B cell (primary cell): Measurements from ENCODE around the gene FBXL14. TPM values are rescaled to one million over a fixed set of nuclear protein-coding genes. Genes with fewer than 3 reads are reported as not detected.

ENCODE experiments used
- ATAC-seq: fragments of 200-7000 bp; cut with Tn5 transposase; one replicate; pipeline ENCODE4 v1.10.0; 2021; ENCODE audit warnings: low read depth, mild to moderate bottlenecking, moderate number of reproducible peaks, moderate library complexity
- CTCF ChIA-PET: fragments of 350-600 bp; sonication (Branson Sonifier 250); formaldehyde crosslinking; loops from one replicate; lab custom pipeline; 2021; ENCODE audit warnings: antibody characterized with exemption, inconsistent platforms; lab: Charles Lee
- POLR2A ChIA-PET: fragments of 350-600 bp; sonication (Branson Sonifier 250); formaldehyde crosslinking; loops from one replicate; lab custom pipeline; 2021; ENCODE audit warnings: antibody characterized with exemption; lab: Charles Lee
- DNase-seq: peaks from one replicate; pipeline ENCODE4 v3.0.0; 2013
- H2AFZ ChIP-seq: 2 replicates; pipeline ENCODE4 v1.6.1; 2012; ENCODE audit warnings: mild to moderate bottlenecking, low read depth, low read length; ENCODE audit not compliant: insufficient read depth, poor library complexity, severe bottlenecking
- H3K27ac ChIP-seq, 2 donors: 1 replicate in 1 of 2; 2 replicates in 1 of 2; pipeline ENCODE4 v1.5.1; 2012 to 2013; ENCODE audit warnings: low read length in 2 of 2, mild to moderate bottlenecking in 2 of 2, moderate library complexity in 1 of 2
- H3K27me3 ChIP-seq, 4 experiments: fragments of 200-600 bp in 1 of 4; sonication (generic) in 1 of 4; replicated peaks in 1 of 4; 1 replicate in 2 of 4; 2 replicates in 2 of 4; pipeline versions ENCODE4 v1.6.1 to v1.7.0; 2013 to 2016; ENCODE audit warnings: low read length in 3 of 4, mild to moderate bottlenecking in 2 of 4, mixed read lengths in 1 of 4, moderate library complexity in 1 of 4; ENCODE audit not compliant: insufficient read depth in 4 of 4, control insufficient read depth in 3 of 4; ENCODE audit errors: control extremely low read depth in 1 of 4
- H3K36me3 ChIP-seq, 2 experiments: replicated peaks in 1 of 2; 1 replicate in 1 of 2; 2 replicates in 1 of 2; pipeline versions ENCODE4 v1.6.1 to v1.7.1; 2013; ENCODE audit warnings: low read length in 1 of 2; ENCODE audit not compliant: insufficient read depth in 2 of 2, control insufficient read depth in 1 of 2; ENCODE audit errors: control extremely low read depth in 1 of 2, extremely low read depth in 1 of 2
- H3K4me1 ChIP-seq, 2 donors: fragments of 200-600 bp in 1 of 2; sonication (generic) in 1 of 2; 1 replicate in 1 of 2; 2 replicates in 1 of 2; pipeline versions ENCODE4 v1.5.1 to v1.6.1; 2013 to 2017; ENCODE audit warnings: low read length in 2 of 2; ENCODE audit not compliant: control insufficient read depth in 2 of 2, insufficient read depth in 2 of 2
- H3K4me2 ChIP-seq: replicated peaks from 2 replicates; pipeline ENCODE3; 2012; ENCODE audit warnings: mild to moderate bottlenecking, low read depth, low read length; ENCODE audit not compliant: poor library complexity, severe bottlenecking
- H3K4me3 ChIP-seq, 5 experiments: fragments of 200-600 bp in 1 of 5; sonication (generic) in 1 of 5; 1 replicate in 3 of 5; 2 replicates in 2 of 5; pipeline versions ENCODE4 v1.5.1 to v1.7.0; 2011 to 2016; ENCODE audit warnings: low read length in 4 of 5, mild to moderate bottlenecking in 4 of 5, low read depth in 2 of 5, control low read depth in 1 of 5, moderate library complexity in 1 of 5; ENCODE audit not compliant: insufficient read depth in 1 of 5; ENCODE audit errors: control extremely low read depth in 1 of 5, extremely low read depth in 1 of 5
- H3K79me2 ChIP-seq: fragments of 200-600 bp; sonication (generic); one replicate; pipeline ENCODE4 v1.6.0; 2016; ENCODE audit warnings: low read length; ENCODE audit not compliant: control insufficient read depth, insufficient read depth
- H3K9ac ChIP-seq: fragments of 200-600 bp; sonication (generic); 2 replicates; pipeline ENCODE4 v1.6.1; 2017; ENCODE audit warnings: mild to moderate bottlenecking, low read length, moderate library complexity
- H3K9me3 ChIP-seq, 3 donors: one replicate each; pipeline versions ENCODE4 v1.6.1 to v1.7.1; 2013; ENCODE audit warnings: low read length in 2 of 3; ENCODE audit not compliant: control insufficient read depth in 2 of 3, insufficient read depth in 1 of 3; ENCODE audit errors: control extremely low read depth in 1 of 3
- H4K20me1 ChIP-seq: 2 replicates; pipeline ENCODE4 v1.6.0; 2012; ENCODE audit warnings: mild to moderate bottlenecking, low read length; ENCODE audit not compliant: insufficient read depth, control insufficient read depth, poor library complexity, severe bottlenecking
- H3K27ac Mint-ChIP-seq: one replicate; pipeline ENCODE4 v1.8.0; 2021; ENCODE audit warnings: mixed read lengths
- H3K27me3 Mint-ChIP-seq: one replicate; pipeline ENCODE4 v1.8.0; 2021; ENCODE audit warnings: mixed read lengths
- H3K4me1 Mint-ChIP-seq: one replicate; pipeline ENCODE4 v1.8.0; 2021; ENCODE audit warnings: mixed read lengths
- H3K4me3 Mint-ChIP-seq: one replicate; pipeline ENCODE4 v1.8.0; 2021; ENCODE audit warnings: mixed read lengths
- H3K9me3 Mint-ChIP-seq: one replicate; pipeline ENCODE4 v1.8.0; 2022; ENCODE audit warnings: mixed read lengths; ENCODE audit not compliant: insufficient read depth
- EZH2 ChIP-seq: IDR thresholded peaks from 2 replicates; pipeline ENCODE4 v1.6.1; 2012; ENCODE audit warnings: borderline replicate concordance, low read depth, mild to moderate bottlenecking, moderate library complexity, low read length; ENCODE audit not compliant: insufficient read depth, poor library complexity, severe bottlenecking
- WGBS: methylation state at CpG from one replicate; pipeline ENCODE4 v1.1.5; 2013; ENCODE audit warnings: missing lambda C conversion rate; ENCODE audit not compliant: insufficient coverage; 5-methylcytosine and 5-hydroxymethylcytosine counted together
- intact Hi-C: fragments of 100-400 bp; cut with micrococcal nuclease; formaldehyde crosslinking; loops from one replicate; pipeline ENCODE4 v1.10.0; 2022
- polyA plus RNA-seq: library from polyadenylated mRNA; depleted of rRNA; stranded (reverse); fragments of >200 nt; gene quantifications from 2 replicates; pipeline ENCODE4 v1.2.3, GENCODE V29; 2012
- total RNA-seq, 2 donors: library from RNA; stranded (reverse); fragments of 120-200 nt in 1 of 2; gene quantifications; 1 replicate in 1 of 2; 2 replicates in 1 of 2; pipeline versions ENCODE4 v1.2.3 to v1.2.4, GENCODE V29; 2013 to 2022
- TF ChIP-seq, protein P1 (sequence below): fragments of 200-600 bp; IDR thresholded peaks from one replicate; pipeline ENCODE4 v1.8.0; 2022; ENCODE audit warnings: antibody characterized with exemption, mild to moderate bottlenecking

FBXL14 gene
- total and polyA plus RNA-seq, 2 donors (not counting 1 experiment from before 2014, with no cell fraction given) = 21.6 to 37.3 TPM

DNA sequence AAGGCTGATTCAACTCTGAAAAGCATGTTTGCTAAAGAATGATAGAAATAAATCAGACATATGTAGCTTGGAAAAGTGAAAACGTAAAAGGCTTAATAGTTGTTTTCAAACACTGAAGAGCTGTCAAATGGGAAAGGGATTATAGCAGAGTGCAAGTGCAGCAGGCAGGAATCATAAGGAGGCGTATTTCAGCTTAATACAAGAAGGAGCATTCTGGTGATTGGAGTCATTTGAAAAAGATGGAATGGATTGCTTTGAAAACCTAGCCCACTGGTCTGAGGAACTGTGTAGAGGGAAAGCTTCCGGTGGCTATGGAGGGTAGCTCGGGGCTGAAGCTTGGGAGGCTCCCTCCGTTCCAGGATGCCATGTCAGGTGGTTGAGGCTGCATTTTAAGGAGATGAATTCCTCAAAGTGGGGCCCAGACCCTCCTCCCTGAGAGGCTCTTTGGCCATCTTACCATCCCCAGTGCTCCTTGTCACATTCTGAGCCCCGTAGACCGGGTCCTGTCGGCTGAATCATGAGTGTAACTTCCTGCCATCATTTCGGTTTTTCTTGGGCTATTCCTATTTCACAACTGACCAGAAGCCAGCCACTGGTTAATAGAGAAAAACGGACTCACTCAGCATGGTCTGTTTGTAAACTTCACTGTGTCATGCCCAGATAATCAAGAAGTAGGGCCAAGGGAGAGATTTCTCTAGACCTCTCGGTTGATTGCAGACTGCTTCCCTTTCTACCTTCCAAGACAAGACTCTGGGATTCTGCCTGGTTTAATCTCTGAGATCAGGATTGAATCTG is 41.1 kb upstream of the FBXL14 start:
- Mint-ChIP-seq H3K27ac (no peak overlapping the region), H3K27me3 (peaks cover 29% of the 10 kb centered on the region), H3K9me3 (no peaks in the 10 kb centered on the region), H3K4me3 (no peak overlapping the region), H3K4me1 (peaks cover 15% of the 10 kb centered on the region)
- ChIA-PET POLR2A (no interaction called here), CTCF (interaction anchor here (0.6 to 8.1 kb wide), 26 partner anchors 10 to 518 kb away, joined by 3 to 105 read pairs (median 4); no protein-coding TSS in a partner anchor)
- peaks cover 12 to 13% of the 10 kb centered on the region in 2 donors for H3K4me1 ChIP-seq
- H2AFZ ChIP-seq = no peak overlapping the region
- H3K36me3 ChIP-seq = no peaks in the 10 kb centered on the region
- DNase-seq (no peak), ATAC-seq (no peak)
- peaks cover 0 to 7% (median 0%) of the 10 kb centered on the region in 3 donors for H3K9me3 ChIP-seq
- 91% methylated on average over 10 of the region's 11 CpGs for WGBS
- peaks cover 0 to 45% (median 29%) of the 10 kb centered on the region in 4 experiments for H3K27me3 ChIP-seq
- H3K9ac ChIP-seq = no peak overlapping the region
- no peak overlapping the region for H3K27ac ChIP-seq
- H4K20me1 ChIP-seq = no peaks in the 10 kb centered on the region
- intact Hi-C loops = loop anchor here (1.0 kb wide), 1 partner anchor 151 kb away; no protein-coding TSS in a partner anchor
- H3K4me3 ChIP-seq = no peak overlapping the region
- H3K4me2 ChIP-seq = no peak overlapping the region
- TF ChIP-seq, protein P1, sequence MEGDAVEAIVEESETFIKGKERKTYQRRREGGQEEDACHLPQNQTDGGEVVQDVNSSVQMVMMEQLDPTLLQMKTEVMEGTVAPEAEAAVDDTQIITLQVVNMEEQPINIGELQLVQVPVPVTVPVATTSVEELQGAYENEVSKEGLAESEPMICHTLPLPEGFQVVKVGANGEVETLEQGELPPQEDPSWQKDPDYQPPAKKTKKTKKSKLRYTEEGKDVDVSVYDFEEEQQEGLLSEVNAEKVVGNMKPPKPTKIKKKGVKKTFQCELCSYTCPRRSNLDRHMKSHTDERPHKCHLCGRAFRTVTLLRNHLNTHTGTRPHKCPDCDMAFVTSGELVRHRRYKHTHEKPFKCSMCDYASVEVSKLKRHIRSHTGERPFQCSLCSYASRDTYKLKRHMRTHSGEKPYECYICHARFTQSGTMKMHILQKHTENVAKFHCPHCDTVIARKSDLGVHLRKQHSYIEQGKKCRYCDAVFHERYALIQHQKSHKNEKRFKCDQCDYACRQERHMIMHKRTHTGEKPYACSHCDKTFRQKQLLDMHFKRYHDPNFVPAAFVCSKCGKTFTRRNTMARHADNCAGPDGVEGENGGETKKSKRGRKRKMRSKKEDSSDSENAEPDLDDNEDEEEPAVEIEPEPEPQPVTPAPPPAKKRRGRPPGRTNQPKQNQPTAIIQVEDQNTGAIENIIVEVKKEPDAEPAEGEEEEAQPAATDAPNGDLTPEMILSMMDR = no peak
- no peak for TF ChIP-seq EZH2
- H3K79me2 ChIP-seq = no peaks in the 10 kb centered on the region
